ENCODE data around the gene AXDND1. TPM values are rescaled to one million over a fixed set of nuclear protein-coding genes. Genes with fewer than 3 reads are reported as not detected.

The AXDND1 gene
- polyA plus RNA-seq, 1 donor from 2014 or later: 1.1 TPM

DNA sequence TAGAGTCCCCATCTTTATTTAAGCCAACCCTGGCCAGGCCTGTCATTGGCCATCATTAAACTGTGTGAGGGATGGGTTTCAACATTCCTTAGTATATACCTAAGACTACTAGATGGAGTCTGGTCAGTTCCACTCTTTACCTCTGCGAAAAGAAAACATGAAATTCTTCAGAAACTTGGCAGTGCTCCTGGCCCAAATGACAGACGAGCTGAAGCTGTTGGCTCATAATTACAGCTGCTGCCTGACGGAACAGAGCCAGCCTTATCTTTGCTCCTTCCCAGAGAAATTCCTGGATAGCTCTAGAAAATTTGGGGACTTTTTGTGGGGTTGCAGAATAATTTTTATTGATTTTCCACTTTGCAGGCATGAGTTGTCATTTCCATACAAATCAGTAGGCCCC, 179.6 kb downstream of the AXDND1 start:
- H3K4me2 ChIP-seq (ENCODE audit: low read length): no peak overlapping the region
- no peaks in the 10 kb centered on the region for H3K36me3 ChIP-seq (ENCODE audit: insufficient read depth, low read length)
- no peaks in the 10 kb centered on the region for H3K9me3 ChIP-seq (ENCODE audit: low read length)
- H4K20me1 ChIP-seq (ENCODE audit: insufficient read depth): no peaks in the 10 kb centered on the region
- no peak overlapping the region for H3K9ac ChIP-seq (ENCODE audit: low read length)
- no peak for TF ChIP-seq EZH2 (IDR thresholded peaks at IDR 0.05; ENCODE audit: borderline replicate concordance, insufficient read depth, low read length, poor library complexity, severe bottlenecking)
- TF ChIP-seq, protein P1, sequence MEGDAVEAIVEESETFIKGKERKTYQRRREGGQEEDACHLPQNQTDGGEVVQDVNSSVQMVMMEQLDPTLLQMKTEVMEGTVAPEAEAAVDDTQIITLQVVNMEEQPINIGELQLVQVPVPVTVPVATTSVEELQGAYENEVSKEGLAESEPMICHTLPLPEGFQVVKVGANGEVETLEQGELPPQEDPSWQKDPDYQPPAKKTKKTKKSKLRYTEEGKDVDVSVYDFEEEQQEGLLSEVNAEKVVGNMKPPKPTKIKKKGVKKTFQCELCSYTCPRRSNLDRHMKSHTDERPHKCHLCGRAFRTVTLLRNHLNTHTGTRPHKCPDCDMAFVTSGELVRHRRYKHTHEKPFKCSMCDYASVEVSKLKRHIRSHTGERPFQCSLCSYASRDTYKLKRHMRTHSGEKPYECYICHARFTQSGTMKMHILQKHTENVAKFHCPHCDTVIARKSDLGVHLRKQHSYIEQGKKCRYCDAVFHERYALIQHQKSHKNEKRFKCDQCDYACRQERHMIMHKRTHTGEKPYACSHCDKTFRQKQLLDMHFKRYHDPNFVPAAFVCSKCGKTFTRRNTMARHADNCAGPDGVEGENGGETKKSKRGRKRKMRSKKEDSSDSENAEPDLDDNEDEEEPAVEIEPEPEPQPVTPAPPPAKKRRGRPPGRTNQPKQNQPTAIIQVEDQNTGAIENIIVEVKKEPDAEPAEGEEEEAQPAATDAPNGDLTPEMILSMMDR (IDR thresholded peaks at IDR 0.05; ENCODE audit: poor library complexity, severe bottlenecking): no peak
- TF ChIP-seq TAF1 (IDR thresholded peaks at IDR 0.05; ENCODE audit: low read depth): no peak
- no peak for TF ChIP-seq SMC3 (conservative IDR thresholded peaks at IDR 0.05; ENCODE audit: poor library complexity)
- TF ChIP-seq EP300 (conservative IDR thresholded peaks at IDR 0.05; ENCODE audit: poor library complexity, severe bottlenecking): no peak
- TF ChIP-seq, protein P2, sequence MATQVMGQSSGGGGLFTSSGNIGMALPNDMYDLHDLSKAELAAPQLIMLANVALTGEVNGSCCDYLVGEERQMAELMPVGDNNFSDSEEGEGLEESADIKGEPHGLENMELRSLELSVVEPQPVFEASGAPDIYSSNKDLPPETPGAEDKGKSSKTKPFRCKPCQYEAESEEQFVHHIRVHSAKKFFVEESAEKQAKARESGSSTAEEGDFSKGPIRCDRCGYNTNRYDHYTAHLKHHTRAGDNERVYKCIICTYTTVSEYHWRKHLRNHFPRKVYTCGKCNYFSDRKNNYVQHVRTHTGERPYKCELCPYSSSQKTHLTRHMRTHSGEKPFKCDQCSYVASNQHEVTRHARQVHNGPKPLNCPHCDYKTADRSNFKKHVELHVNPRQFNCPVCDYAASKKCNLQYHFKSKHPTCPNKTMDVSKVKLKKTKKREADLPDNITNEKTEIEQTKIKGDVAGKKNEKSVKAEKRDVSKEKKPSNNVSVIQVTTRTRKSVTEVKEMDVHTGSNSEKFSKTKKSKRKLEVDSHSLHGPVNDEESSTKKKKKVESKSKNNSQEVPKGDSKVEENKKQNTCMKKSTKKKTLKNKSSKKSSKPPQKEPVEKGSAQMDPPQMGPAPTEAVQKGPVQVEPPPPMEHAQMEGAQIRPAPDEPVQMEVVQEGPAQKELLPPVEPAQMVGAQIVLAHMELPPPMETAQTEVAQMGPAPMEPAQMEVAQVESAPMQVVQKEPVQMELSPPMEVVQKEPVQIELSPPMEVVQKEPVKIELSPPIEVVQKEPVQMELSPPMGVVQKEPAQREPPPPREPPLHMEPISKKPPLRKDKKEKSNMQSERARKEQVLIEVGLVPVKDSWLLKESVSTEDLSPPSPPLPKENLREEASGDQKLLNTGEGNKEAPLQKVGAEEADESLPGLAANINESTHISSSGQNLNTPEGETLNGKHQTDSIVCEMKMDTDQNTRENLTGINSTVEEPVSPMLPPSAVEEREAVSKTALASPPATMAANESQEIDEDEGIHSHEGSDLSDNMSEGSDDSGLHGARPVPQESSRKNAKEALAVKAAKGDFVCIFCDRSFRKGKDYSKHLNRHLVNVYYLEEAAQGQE (IDR thresholded peaks at IDR 0.05; ENCODE audit: borderline replicate concordance): no peak
- TF ChIP-seq RAD21 (conservative IDR thresholded peaks at IDR 0.05): no peak
- no peak for TF ChIP-seq POLR2AphosphoS5 (IDR thresholded peaks at IDR 0.05)
- TF ChIP-seq MXI1 (conservative IDR thresholded peaks at IDR 0.05; ENCODE audit: poor library complexity, severe bottlenecking): no peak
- H3K27ac ChIP-seq (ENCODE audit: low read length): no peak overlapping the region
- no peaks in the 10 kb centered on the region for H3F3A ChIP-seq (ENCODE audit: insufficient read depth, low read length, poor library complexity, severe bottlenecking)
- no peaks in the 10 kb centered on the region for H3K9me2 ChIP-seq (ENCODE audit: insufficient read depth, low read length)
- H3K4me3 ChIP-seq (ENCODE audit: low read length): no peak overlapping the region
- no peaks in the 10 kb centered on the region for H3K79me2 ChIP-seq (replicated peaks; ENCODE audit: insufficient read depth, low read length)
- H2AFZ ChIP-seq (ENCODE audit: low read depth, low read length): no peak overlapping the region
- no peaks in the 10 kb centered on the region for H3K27me3 ChIP-seq (ENCODE audit: insufficient read depth, low read depth, low read length)

DNA sequence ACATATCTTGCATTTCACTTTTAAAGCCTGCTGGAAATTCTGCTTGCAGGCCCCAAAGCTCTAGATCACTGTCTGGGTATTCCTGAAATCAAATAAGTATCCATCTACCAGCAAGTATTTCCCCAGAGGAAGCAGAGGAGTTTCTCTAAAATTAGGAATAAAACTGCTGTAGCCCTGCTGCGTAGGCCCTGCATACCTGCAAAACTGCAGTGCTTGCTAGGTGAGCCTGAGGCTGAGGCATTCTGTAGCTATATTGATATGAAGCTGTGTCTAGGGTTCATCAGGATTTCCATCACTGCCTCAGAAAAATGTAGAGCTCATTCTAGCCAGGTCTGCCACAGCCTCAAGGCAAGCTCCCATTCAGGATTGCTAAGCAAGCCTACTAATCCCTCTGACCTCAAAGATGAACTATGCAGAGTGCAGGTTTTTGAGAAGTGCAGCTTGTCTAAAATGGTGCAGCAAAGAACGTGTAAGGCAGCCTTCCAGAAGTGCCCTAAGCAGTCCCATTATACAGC, 181.3 kb downstream of the AXDND1 start:
- Histone ChIP-seq H3K9ac (ENCODE audit: low read length) (no peak overlapping the region), H3K79me2 (replicated peaks; ENCODE audit: insufficient read depth, low read length) (no peaks in the 10 kb centered on the region), H3K4me3 (ENCODE audit: low read length) (no peak overlapping the region), H3K27ac (ENCODE audit: low read length) (no peak overlapping the region), H2AFZ (ENCODE audit: low read depth, low read length) (no peak overlapping the region), H3F3A (ENCODE audit: insufficient read depth, low read length, poor library complexity, severe bottlenecking) (no peaks in the 10 kb centered on the region), H3K4me2 (ENCODE audit: low read length) (no peak overlapping the region), H3K27me3 (ENCODE audit: insufficient read depth, low read depth, low read length) (no peaks in the 10 kb centered on the region), H3K36me3 (ENCODE audit: insufficient read depth, low read length) (no peaks in the 10 kb centered on the region), H3K9me2 (ENCODE audit: insufficient read depth, low read length) (no peaks in the 10 kb centered on the region), H4K20me1 (ENCODE audit: insufficient read depth) (no peaks in the 10 kb centered on the region), H3K9me3 (ENCODE audit: low read length) (no peaks in the 10 kb centered on the region)
- no peak for TF ChIP-seq TAF1 (IDR thresholded peaks at IDR 0.05; ENCODE audit: low read depth)
- TF ChIP-seq, protein P1 (IDR thresholded peaks at IDR 0.05; ENCODE audit: poor library complexity, severe bottlenecking): no peak
- no peak for TF ChIP-seq SMC3 (conservative IDR thresholded peaks at IDR 0.05; ENCODE audit: poor library complexity)
- TF ChIP-seq POLR2AphosphoS5 (IDR thresholded peaks at IDR 0.05): no peak
- TF ChIP-seq MXI1 (conservative IDR thresholded peaks at IDR 0.05; ENCODE audit: poor library complexity, severe bottlenecking): no peak
- TF ChIP-seq RAD21 (conservative IDR thresholded peaks at IDR 0.05): no peak
- no peak for TF ChIP-seq EZH2 (IDR thresholded peaks at IDR 0.05; ENCODE audit: borderline replicate concordance, insufficient read depth, low read length, poor library complexity, severe bottlenecking)
- no peak for TF ChIP-seq EP300 (conservative IDR thresholded peaks at IDR 0.05; ENCODE audit: poor library complexity, severe bottlenecking)
- TF ChIP-seq, protein P2 (IDR thresholded peaks at IDR 0.05; ENCODE audit: borderline replicate concordance): no peak

Measured in neural cell (in vitro differentiated cells).